IMR-90 (cell line): ENCODE data around the gene RCOR3. TPM values are rescaled to one million over a fixed set of nuclear protein-coding genes. Genes with fewer than 3 reads are reported as not detected.

Experiments
- ATAC-seq: fragments of 200-7000 bp; cut with Tn5 transposase; 2 replicates; pipeline ENCODE4 v1.9.1; 2020; ENCODE audit warnings: low read depth, mild to moderate bottlenecking, moderate library complexity
- BruUV-seq: library from RNA; stranded (reverse); fragments of 400-500 nt; replicated peaks from 2 replicates; lab custom pipeline; 2021; lab: Mats Ljungman, UMichigan
- CTCF ChIA-PET: fragments of 300-600 bp; formaldehyde crosslinking; extraction: SDS; loops from one replicate; lab custom pipeline; 2021; ENCODE audit warnings: antibody characterized with exemption; lab: Yijun Ruan, JAX
- POLR2A ChIA-PET: fragments of 300-600 bp; sonication (Branson Sonifier 250); formaldehyde crosslinking; loops from one replicate; lab custom pipeline; 2022; ENCODE audit warnings: antibody characterized with exemption; ENCODE audit not compliant: unreplicated experiment; lab: Charles Lee
- DNase-seq: peaks from one replicate; pipeline ENCODE4 v3.0.0; 2013
- H2AFZ ChIP-seq: replicated peaks from 2 replicates; pipeline ENCODE3; 2013; ENCODE audit warnings: low read length, mild to moderate bottlenecking; ENCODE audit not compliant: poor library complexity
- H2AK5ac ChIP-seq: 2 replicates; pipeline ENCODE4 v1.6.1; 2013; ENCODE audit warnings: low read depth, low read length, inconsistent platforms
- H2AK9ac ChIP-seq: replicated peaks from 2 replicates; pipeline ENCODE3; 2013; ENCODE audit warnings: mild to moderate bottlenecking, low read depth, low read length, moderate library complexity; ENCODE audit not compliant: poor library complexity
- H2BK120ac ChIP-seq: 2 replicates; pipeline ENCODE4 v1.6.1; 2013; ENCODE audit warnings: low read depth, low read length, inconsistent platforms
- H2BK15ac ChIP-seq: 3 replicates; pipeline ENCODE4 v1.6.1; 2013; ENCODE audit warnings: low read depth, low read length, inconsistent platforms
- H2BK20ac ChIP-seq: 2 replicates; pipeline ENCODE4 v1.6.1; 2013; ENCODE audit warnings: low read depth, mild to moderate bottlenecking, inconsistent platforms, low read length, moderate library complexity
- H2BK5ac ChIP-seq: 2 replicates; pipeline ENCODE4 v1.6.1; 2013; ENCODE audit warnings: mild to moderate bottlenecking, low read depth, low read length, inconsistent platforms; ENCODE audit not compliant: poor library complexity, severe bottlenecking
- H3K14ac ChIP-seq: replicated peaks from 2 replicates; pipeline ENCODE4 v1.6.1; 2013; ENCODE audit warnings: low read depth, low read length, inconsistent platforms
- H3K18ac ChIP-seq: 2 replicates; pipeline ENCODE4 v1.6.1; 2013; ENCODE audit warnings: low read depth, low read length, control low read depth
- H3K23ac ChIP-seq: 2 replicates; pipeline ENCODE4 v1.6.1; 2013; ENCODE audit warnings: low read depth, low read length, inconsistent platforms
- H3K27ac ChIP-seq: 2 replicates; pipeline ENCODE4 v1.5.1; 2013; ENCODE audit warnings: mild to moderate bottlenecking, control low read depth, low read length; ENCODE audit not compliant: insufficient read depth
- H3K27me3 ChIP-seq: 2 replicates; pipeline ENCODE4 v1.6.1; 2013; ENCODE audit warnings: low read length; ENCODE audit not compliant: control insufficient read depth, insufficient read depth
- H3K36me3 ChIP-seq: 2 replicates; pipeline ENCODE4 v1.6.1; 2013; ENCODE audit warnings: low read length, mixed read lengths; ENCODE audit not compliant: control insufficient read depth, insufficient read depth
- H3K4ac ChIP-seq: 2 replicates; pipeline ENCODE4 v1.6.1; 2013; ENCODE audit warnings: low read depth, low read length, inconsistent platforms
- H3K4me1 ChIP-seq: 2 replicates; pipeline ENCODE4 v1.6.1; 2013; ENCODE audit warnings: low read length, mixed read lengths; ENCODE audit not compliant: control insufficient read depth, insufficient read depth
- H3K4me2 ChIP-seq: 2 replicates; pipeline ENCODE4 v1.6.1; 2013; ENCODE audit warnings: low read depth, mild to moderate bottlenecking, control low read depth, low read length, moderate library complexity
- H3K4me3 ChIP-seq: 2 replicates; pipeline ENCODE4 v1.5.1; 2013; ENCODE audit warnings: low read depth, mild to moderate bottlenecking, control low read depth, low read length, moderate library complexity; ENCODE audit not compliant: insufficient read depth
- H3K56ac ChIP-seq: 2 replicates; pipeline ENCODE4 v1.6.1; 2013; ENCODE audit warnings: low read length, inconsistent platforms; ENCODE audit not compliant: insufficient read depth; ENCODE audit errors: extremely low read depth
- H3K79me1 ChIP-seq, 2 experiments: 2 replicates each; pipeline ENCODE4 v1.6.1; 2013; ENCODE audit warnings: low read length in 2 of 2, inconsistent platforms in 1 of 2, low read depth in 1 of 2
- H3K9ac ChIP-seq: 2 replicates; pipeline ENCODE4 v1.6.1; 2013; ENCODE audit warnings: low read depth, low read length, control low read depth
- H3K9me1 ChIP-seq: 2 replicates; pipeline ENCODE4 v1.6.1; 2013; ENCODE audit warnings: low read length, inconsistent platforms; ENCODE audit not compliant: insufficient read depth
- H3K9me3 ChIP-seq: 2 replicates; pipeline ENCODE4 v1.6.1; 2013; ENCODE audit warnings: low read length; ENCODE audit not compliant: control insufficient read depth, insufficient read depth
- H4K20me1 ChIP-seq: 2 replicates; pipeline ENCODE4 v1.6.1; 2013; ENCODE audit warnings: low read length, inconsistent platforms; ENCODE audit not compliant: insufficient read depth
- H4K5ac ChIP-seq: 2 replicates; pipeline ENCODE4 v1.6.1; 2013; ENCODE audit warnings: mild to moderate bottlenecking, low read depth, low read length, control low read depth
- H4K8ac ChIP-seq, 2 experiments: 2 replicates each; pipeline ENCODE4 v1.6.1; 2013; ENCODE audit warnings: low read depth in 2 of 2, low read length in 2 of 2, control low read depth in 1 of 2, inconsistent platforms in 1 of 2
- H4K91ac ChIP-seq: 2 replicates; pipeline ENCODE4 v1.6.1; 2013; ENCODE audit warnings: low read depth, low read length, inconsistent platforms; ENCODE audit not compliant: insufficient read depth
- BHLHE40 ChIP-seq: fragments of 150-350 bp; IDR thresholded peaks from 2 replicates; pipeline ENCODE4 v1.6.1; 2016; ENCODE audit warnings: mild to moderate bottlenecking, low read depth, low read length
- CEBPB ChIP-seq: IDR thresholded peaks from 2 replicates; pipeline ENCODE4 v1.6.1; 2012; ENCODE audit warnings: low read depth, low read length, improper control_type of control experiment
- CHD1 ChIP-seq: IDR thresholded peaks from 2 replicates; pipeline ENCODE4 v1.6.1; 2012; ENCODE audit warnings: low read depth, low read length, improper control_type of control experiment
- CTCF ChIP-seq: conservative IDR thresholded peaks from 2 replicates; pipeline ENCODE4 v1.5.1; 2012; ENCODE audit warnings: mild to moderate bottlenecking, low read depth, low read length, improper control_type of control experiment
- ELK1 ChIP-seq: fragments of 150-350 bp; IDR thresholded peaks from 2 replicates; pipeline ENCODE4 v1.6.1; 2016; ENCODE audit warnings: low read depth, mild to moderate bottlenecking, low read length, moderate library complexity, borderline replicate concordance
- FOS ChIP-seq: fragments of 150-350 bp; IDR thresholded peaks from 2 replicates; pipeline ENCODE4 v1.6.1; 2016; ENCODE audit warnings: low read depth, low read length
- MAFK ChIP-seq: IDR thresholded peaks from 2 replicates; pipeline ENCODE4 v1.6.1; 2012; ENCODE audit warnings: low read depth, low read length, improper control_type of control experiment
- MAZ ChIP-seq: IDR thresholded peaks from 2 replicates; pipeline ENCODE4 v1.6.1; 2012; ENCODE audit warnings: low read depth, mild to moderate bottlenecking, low read length, improper control_type of control experiment, moderate library complexity, borderline replicate concordance
- MXI1 ChIP-seq: IDR thresholded peaks from 2 replicates; pipeline ENCODE4 v1.6.1; 2012; ENCODE audit warnings: low read depth, mild to moderate bottlenecking, low read length, moderate library complexity, borderline replicate concordance
- NFE2L2 ChIP-seq: fragments of 150-350 bp; IDR thresholded peaks from 2 replicates; pipeline ENCODE4 v1.6.1; 2016; ENCODE audit warnings: low read depth, mild to moderate bottlenecking, low read length
- POLR2A ChIP-seq: IDR thresholded peaks from 2 replicates; pipeline ENCODE4 v1.6.1; 2012; ENCODE audit warnings: mild to moderate bottlenecking, low read depth, low read length
- RAD21 ChIP-seq: IDR thresholded peaks from 2 replicates; pipeline ENCODE4 v1.6.1; 2012; ENCODE audit warnings: low read length, improper control_type of control experiment
- RCOR1 ChIP-seq: IDR thresholded peaks from 2 replicates; pipeline ENCODE4 v1.6.1; 2012; ENCODE audit warnings: mild to moderate bottlenecking, low read length, improper control_type of control experiment; ENCODE audit not compliant: insufficient replicate concordance
- RFX5 ChIP-seq: IDR thresholded peaks from 2 replicates; pipeline ENCODE4 v1.8.0; 2012; ENCODE audit warnings: low read depth, mild to moderate bottlenecking, low read length, moderate library complexity
- SMC3 ChIP-seq: fragments of 150-350 bp; IDR thresholded peaks from 2 replicates; pipeline ENCODE4 v1.6.1; 2016; ENCODE audit warnings: low read depth, mild to moderate bottlenecking, antibody characterized with exemption, low read length, moderate library complexity
- USF2 ChIP-seq: fragments of 150-350 bp; IDR thresholded peaks from 2 replicates; pipeline ENCODE4 v1.6.1; 2017; ENCODE audit warnings: mild to moderate bottlenecking, antibody characterized with exemption, low read length, low read depth
- WGBS, 2 experiments: methylation state at CpG; one replicate each; pipeline versions ENCODE4 v1.1.5 to v1.1.7; 2013; ENCODE audit warnings: missing lambda C conversion rate in 2 of 2; ENCODE audit not compliant: insufficient read length in 1 of 2; ENCODE audit errors: extremely low coverage in 2 of 2; 5-methylcytosine and 5-hydroxymethylcytosine counted together
- dilution Hi-C: fragments of 300-500 bp; cut with HindIII; formaldehyde crosslinking; loops from one replicate; pipeline ENCODE4 v1.14.3; 2018; ENCODE audit warnings: low sequenced_read_pairs; ENCODE audit not compliant: unreplicated experiment
- in situ Hi-C: fragments of 300-500 bp; cut with MboI; formaldehyde crosslinking; loops from 3 replicates; pipeline ENCODE4 v1.14.3; 2019; ENCODE audit warnings: low sequenced_read_pairs, inconsistent platforms, mixed read lengths
- intact Hi-C: fragments of 100-400 bp; cut with micrococcal nuclease; formaldehyde crosslinking; loops from 2 replicates; pipeline ENCODE4 v1.10.0; 2022
- polyA plus RNA-seq, 3 experiments: library from polyadenylated mRNA; depleted of rRNA; stranded (reverse); fragments of >200 nt; gene quantifications; 2 replicates each; pipeline ENCODE4 v1.2.3, GENCODE V29; 2012; ENCODE audit warnings: low replicate concordance in 1 of 3
- total RNA-seq: library from RNA; depleted of rRNA; stranded (reverse); fragments of >200 nt; gene quantifications from 2 replicates; pipeline ENCODE4 v1.2.3, GENCODE V29; 2012

Gene RCOR3
- total and polyA plus RNA-seq, 2 of the 4 experiments (the other 2 are of a cell fraction) = 8.1 to 16.4 TPM

GRCh38 chr1:211353562-211354212 lies 94.5 kb downstream of the RCOR3 start:
- peaks cover 19% of the 10 kb centered on the region for H3K36me3 ChIP-seq
- no peak overlapping the region for H3K14ac ChIP-seq
- H3K4ac ChIP-seq = no peak overlapping the region
- no peak overlapping the region for H4K8ac ChIP-seq
- no peak for DNase-seq
- 0 out of 2 replicates have a peak, but pooled peaks cover 11% of the 10 kb centered on the region for H3K9me1 ChIP-seq
- H2AK9ac ChIP-seq = no peak overlapping the region
- no peak overlapping the region for H2BK20ac ChIP-seq
- H2AK5ac ChIP-seq = no peak overlapping the region
- H2BK5ac ChIP-seq = no peak overlapping the region
- peaks cover 3% of the 10 kb centered on the region; the same call in 1 of the 2 replicates for H4K20me1 ChIP-seq
- in situ Hi-C loops (no loop called here), dilution Hi-C loops (no loop called here), intact Hi-C loops (no loop called here)
- H3K4me3 ChIP-seq = no peak overlapping the region
- H3K23ac ChIP-seq = no peak overlapping the region
- no peak overlapping the region for H3K27ac ChIP-seq
- TF ChIP-seq NFE2L2 (no peak), MAZ (no peak), CHD1 (no peak), MAFK (no peak), BHLHE40 (no peak), RFX5 (no peak), MXI1 (no peak), RAD21 (no peak), USF2 (no peak), FOS (no peak), CTCF (no peak), RCOR1 (no peak), POLR2A (no peak), CEBPB (no peak), ELK1 (no peak), SMC3 (no peak)
- ChIA-PET POLR2A (no interaction called here), CTCF (no interaction called here)
- H3K56ac ChIP-seq = no peak overlapping the region
- ATAC-seq = no peak
- H2AFZ ChIP-seq = no peak overlapping the region
- no peak overlapping the region for H2BK15ac ChIP-seq
- no peak overlapping the region for H4K91ac ChIP-seq
- no CpG with 5 or more reads among the region's 1 CpG for WGBS, 2 experiments
- peaks cover 6% of the 10 kb centered on the region for H3K4me1 ChIP-seq
- H3K4me2 ChIP-seq = no peak overlapping the region
- H3K79me1 ChIP-seq = peaks cover 37 to 41% of the 10 kb centered on the region in 2 experiments
- no peak overlapping the region for H3K18ac ChIP-seq
- H4K5ac ChIP-seq = no peak overlapping the region
- H3K27me3 ChIP-seq = no peaks in the 10 kb centered on the region
- no peak overlapping the region for H3K9ac ChIP-seq
- no peaks in the 10 kb centered on the region for H3K9me3 ChIP-seq
- no peak overlapping the region for H2BK120ac ChIP-seq
- BruUV-seq = no TSS peak
